NCI-H1436 treated with DMSO at 0.1 percent for 48 hours (cell line): ENCODE data around the gene PLXNA4.
"Not testable (repeated sequence)": the region's sequence is repeated elsewhere in the genome, so short reads cannot be mapped to it uniquely, and the experiment has no call there.

ENCODE experiments used
- DNase-seq: peaks from one replicate; lab custom pipeline; 2025; lab: John Stamatoyannopoulos, UW

PLXNA4 gene

DNA sequence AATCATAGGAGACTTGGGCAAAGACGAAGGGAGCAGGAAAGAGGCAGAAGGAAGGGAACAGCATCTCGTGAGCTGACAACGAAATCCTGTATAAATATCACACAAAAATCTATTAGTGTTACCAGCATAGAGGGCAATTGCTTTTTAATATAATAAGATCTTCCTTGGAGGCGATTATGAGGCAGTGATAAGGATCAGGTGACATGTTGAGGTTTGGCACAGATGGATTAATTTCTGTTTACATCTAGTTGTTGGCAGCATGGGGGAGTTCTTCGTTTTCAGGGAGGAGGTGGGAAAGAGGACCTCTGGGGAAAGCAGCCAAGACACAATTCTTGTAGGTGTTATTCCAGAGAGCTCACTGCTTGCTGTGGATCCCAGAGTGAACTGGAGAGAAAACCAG is 163.8 kb downstream of the PLXNA4 start:
- no peak for DNase-seq

DNA sequence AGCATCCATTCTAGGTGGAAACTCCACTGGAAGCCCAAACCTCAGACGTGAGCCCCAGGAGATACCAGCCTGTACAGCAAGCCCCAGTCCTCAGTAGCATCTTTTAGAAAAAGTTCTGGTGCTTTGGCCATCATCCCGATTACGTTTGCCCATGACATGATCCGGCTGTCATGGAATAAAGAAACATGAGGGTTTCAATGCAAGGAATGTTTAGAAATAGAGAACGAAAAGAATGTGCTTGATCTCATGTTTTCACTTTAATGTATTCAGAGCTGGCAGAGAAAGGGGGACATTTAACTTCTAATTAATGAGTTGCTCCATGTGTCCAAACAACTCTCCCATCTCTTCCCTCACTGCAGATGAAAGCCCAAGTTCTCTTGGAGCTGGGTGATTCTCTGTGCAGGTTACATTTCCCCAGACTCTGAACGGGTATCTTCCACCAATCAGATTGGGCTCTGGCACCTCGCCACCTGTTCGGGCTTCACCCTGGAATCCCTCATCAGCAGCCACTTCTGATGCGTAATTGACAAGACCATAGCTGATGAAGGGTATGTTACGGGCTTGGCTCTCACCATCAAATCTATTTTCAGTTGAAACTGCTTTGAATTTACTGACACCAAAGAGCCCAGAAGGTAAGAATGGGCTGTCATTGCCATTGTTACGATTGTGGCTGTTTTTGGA is 165.3 kb downstream of the PLXNA4 start:
- no peak for DNase-seq

DNA sequence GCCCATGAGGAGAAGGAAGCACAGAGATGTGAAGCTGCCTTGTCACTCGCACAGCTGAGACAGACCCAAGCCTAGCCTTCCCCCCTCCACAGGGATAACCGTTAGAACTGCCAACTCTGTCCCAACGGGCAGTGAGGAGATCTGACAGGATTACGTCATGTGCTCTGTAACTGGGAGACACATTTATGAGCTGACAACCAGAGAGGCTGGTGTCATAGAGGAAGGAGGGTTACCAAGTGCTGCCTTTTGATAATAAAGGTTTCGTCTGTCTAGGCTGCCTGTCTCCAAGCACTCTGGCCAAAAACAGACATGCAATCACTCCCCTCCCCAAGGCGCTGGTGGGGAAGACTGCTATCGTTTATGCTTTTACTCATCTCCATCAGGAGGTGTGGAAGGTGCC is 165.9 kb downstream of the PLXNA4 start:
- DNase-seq, result no peak

DNA sequence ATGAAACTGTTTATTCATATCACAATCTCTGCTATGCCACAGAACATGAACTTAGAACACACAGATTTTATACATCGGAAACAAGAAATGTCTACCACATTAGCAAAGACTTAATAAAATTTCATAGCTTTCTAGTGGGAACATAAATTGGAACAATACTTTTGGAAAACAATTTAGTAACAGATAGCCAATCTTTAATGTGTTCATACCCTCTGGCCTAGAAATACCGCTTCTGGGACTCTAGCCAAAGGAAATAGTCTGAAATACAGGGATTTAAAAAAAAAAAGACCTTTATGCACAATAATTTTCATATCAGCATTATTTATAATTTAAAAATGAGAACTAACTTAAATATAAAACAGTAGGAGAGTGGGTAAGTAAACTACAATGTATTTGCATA is 168.5 kb downstream of the PLXNA4 start:
- no peak for DNase-seq

GRCh38 chr7:132406039-132406438 is 170.2 kb downstream of the PLXNA4 start:
- no peak for DNase-seq

- DNase-seq, result no peak
Measured at GRCh38 chr7:132404261-132404660, 172.0 kb downstream of the PLXNA4 start.

GRCh38 chr7:132403465-132404110 is 172.7 kb downstream of the PLXNA4 start:
- no peak for DNase-seq

GRCh38 chr7:132402751-132403245 is 173.5 kb downstream of the PLXNA4 start:
- no peak for DNase-seq

GRCh38 chr7:132402096-132402495 is 174.2 kb downstream of the PLXNA4 start:
- no peak for DNase-seq

GRCh38 chr7:132400561-132401142 is 175.6 kb downstream of the PLXNA4 start:
- no peak for DNase-seq

- no peak for DNase-seq
Measured at GRCh38 chr7:132399367-132399766, 176.9 kb downstream of the PLXNA4 start.

DNA sequence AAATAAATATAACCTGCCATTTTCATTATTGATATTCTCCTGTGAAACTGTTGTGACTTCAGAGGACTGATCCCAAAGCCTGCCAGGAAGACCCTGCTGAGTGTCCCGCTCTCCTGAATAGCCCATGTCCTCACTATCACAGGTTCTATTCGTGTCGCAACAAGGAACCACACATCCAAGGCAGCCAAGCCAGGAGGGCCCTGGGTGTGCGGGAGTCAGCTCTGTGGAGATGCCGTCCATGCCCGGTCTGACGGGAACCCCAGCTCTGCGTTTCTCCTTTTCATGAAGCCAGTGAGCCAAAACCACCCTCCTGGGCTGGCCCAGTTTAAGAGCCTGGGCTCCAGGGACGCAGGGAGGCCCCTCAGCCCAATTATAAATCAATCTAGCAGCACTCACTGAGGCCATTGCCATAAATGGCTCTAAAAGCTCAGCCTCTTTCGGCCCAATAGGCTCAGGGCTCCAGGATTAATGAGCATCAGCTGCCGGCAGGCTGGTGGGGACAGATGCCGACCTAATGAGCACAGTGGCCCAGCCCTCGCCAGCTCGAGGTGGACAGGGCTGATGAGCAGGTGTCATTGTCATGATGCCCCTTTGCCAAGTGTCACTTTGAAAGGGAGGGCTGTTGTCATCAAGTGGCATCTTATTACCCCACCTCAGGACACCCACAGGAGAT is 177.9 kb downstream of the PLXNA4 start:
- no peak for DNase-seq

DNA sequence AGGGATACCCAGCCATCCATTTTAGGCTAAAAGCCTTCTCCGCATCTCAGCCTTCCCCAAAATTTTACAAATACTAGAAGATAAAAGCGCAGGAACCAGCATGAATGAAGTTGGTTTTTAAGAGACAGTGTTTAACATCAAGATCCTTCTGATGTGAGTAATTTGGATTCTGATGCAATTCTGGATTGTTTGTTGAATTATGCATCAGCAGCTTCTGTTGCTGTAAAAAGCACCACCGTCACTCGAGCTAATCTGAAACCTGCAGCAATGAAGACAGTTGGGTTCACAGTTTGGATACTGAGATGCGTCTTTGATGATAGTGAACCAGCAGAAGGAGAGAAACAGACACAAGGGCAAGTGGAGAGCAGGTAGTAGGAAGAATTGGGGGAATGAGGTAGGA is 179.2 kb downstream of the PLXNA4 start:
- no peak for DNase-seq

- DNase-seq, result no peak
Measured at GRCh38 chr7:132395361-132395760, 180.9 kb downstream of the PLXNA4 start.

DNA sequence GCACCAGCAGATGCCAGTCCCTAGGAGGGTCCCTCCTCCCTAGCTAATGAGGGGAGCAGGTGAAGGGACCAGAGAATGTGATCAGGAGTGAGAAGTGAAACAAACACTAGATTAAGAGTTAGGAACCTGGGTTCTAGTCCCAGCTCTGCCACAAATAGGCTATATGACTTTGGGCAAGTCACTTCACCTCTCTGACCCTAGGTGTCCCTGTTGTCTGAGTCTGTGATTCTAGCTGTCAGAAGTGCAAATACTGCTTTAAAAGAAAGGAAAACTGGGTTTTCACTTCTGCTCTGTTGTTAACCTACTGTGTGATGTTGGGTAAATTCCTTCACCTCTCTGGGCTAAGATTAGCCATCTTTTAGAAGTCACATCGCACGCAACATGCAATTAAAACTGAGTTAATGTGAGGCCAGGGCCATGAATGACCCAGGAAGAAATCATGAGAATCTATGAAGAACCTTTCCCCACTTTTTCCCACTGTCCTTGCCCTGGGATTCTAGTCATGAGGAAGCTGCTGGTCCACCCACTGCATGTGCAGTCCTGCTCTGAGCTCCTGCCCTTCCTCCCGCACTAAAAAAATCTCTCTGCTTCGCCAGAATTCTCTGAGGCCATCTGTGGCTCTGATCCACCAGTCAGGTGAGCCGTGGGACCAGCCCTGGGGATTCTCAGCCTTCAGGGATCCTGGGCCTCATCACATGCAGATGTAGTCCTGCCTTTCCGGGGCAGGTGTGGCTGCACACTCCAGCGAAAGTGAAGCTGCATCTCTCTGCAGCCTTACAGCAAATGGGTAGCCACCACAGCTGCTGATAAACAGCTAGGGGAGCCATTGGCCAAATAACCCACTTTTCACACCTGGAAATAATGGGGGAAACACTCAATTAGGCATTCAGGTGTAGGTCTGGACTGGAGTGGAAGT is 181.7 kb downstream of the PLXNA4 start:
- no peak for DNase-seq

DNA sequence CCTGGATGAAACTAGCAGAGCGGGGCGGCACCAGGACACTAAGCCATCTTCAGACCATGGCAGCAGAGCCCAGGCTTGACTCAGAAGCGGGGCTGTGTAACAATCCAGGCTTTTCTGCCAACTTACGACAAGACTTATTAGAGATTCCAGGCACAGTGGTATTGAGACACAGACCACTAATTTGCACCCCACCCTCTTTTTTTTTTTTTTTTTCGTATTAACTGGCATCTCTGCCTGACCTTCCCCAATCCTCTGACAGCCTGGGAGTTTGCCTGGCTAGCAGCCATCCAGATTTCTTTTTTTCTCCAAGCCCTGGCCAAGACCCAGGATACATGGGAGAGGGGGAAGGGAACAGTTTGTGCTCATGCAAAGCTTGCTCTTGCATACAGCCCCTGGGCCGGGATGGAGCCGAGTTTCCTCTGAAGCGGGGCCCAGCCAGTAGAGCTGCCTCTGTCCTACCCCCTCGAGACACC is 182.4 kb downstream of the PLXNA4 start:
- DNase-seq, result no peak

DNA sequence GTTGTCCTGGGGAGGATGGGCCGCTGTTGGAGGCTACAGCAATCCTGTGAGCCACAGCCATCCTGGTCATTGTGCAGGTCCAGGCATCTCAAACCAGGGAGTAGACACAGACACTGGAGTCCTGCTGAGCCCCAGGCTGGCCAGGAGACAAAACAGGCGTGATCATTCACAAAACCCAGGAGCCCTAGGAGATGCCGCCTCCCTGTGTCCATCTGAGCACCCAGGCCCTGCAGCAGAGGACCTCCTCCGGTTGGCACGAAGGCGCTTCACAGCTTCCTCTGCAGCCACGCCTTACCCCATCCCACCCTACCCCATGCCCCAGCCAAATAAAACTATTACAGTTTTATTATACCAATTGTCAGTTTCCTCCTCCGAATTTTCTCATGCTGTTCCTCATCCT is 183.6 kb downstream of the PLXNA4 start:
- no peak for DNase-seq

DNA sequence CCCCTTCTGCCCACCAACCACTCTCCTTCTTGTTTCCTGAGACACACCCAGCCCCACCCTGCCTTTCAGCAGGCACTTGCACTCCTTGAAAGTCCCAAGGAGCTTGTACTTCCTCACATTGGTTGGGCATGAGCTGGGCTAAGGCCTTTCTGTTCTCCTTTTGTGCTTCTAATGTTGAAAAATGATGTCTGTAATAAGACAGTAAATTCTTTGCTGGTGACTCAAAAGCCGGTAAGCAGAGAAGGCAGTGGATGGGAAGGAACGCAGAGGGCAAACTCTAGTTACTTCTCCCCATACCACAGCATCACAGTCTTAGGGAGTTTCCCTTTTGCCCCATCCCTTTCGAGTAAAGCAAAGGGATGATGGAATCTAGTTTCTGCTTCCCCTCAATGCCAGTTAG is 185.6 kb downstream of the PLXNA4 start:
- no peak for DNase-seq

DNA sequence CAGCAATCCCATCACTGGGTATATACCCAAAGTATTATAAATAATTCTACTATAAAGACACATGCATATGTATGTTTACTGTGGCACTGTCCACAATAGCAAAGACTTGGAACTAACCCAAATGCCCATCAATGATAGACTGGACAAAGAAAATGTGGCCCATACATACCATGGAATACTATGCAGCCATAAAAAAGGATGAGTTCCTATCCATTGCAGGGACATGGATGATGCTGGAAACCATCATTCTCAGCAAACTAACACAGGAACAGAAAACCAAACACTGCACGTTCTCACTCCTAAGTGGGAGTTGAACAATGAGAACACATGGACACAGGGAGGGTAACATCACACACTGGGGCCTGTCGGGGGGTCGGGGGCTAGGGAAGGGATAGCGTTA is 186.2 kb downstream of the PLXNA4 start:
- not testable (repeated sequence) for DNase-seq

- DNase-seq, result no peak
Measured at GRCh38 chr7:132388688-132389087, 187.6 kb downstream of the PLXNA4 start.

GRCh38 chr7:132387596-132387995 is 188.7 kb downstream of the PLXNA4 start:
- no peak for DNase-seq
